Urinary bladder (tissue), 4 donors: ENCODE data around the gene OR51B4. TPM values are rescaled to one million over a fixed set of nuclear protein-coding genes. Genes with fewer than 3 reads are reported as not detected.

Source experiments
- DNase-seq: peaks from one replicate; pipeline ENCODE4 v3.0.0-alpha.2; 2015; ENCODE audit errors: extremely low spot score
- H3K27ac ChIP-seq: one replicate; pipeline ENCODE4 v1.5.1; 2013; ENCODE audit warnings: low read depth, mild to moderate bottlenecking, moderate library complexity
- H3K36me3 ChIP-seq: one replicate; pipeline ENCODE4 v1.6.1; 2013; ENCODE audit warnings: mild to moderate bottlenecking, moderate library complexity; ENCODE audit not compliant: insufficient read depth
- H3K4me1 ChIP-seq: one replicate; pipeline ENCODE4 v1.6.1; 2013; ENCODE audit warnings: mild to moderate bottlenecking, moderate library complexity; ENCODE audit not compliant: insufficient read depth
- H3K4me3 ChIP-seq: one replicate; pipeline ENCODE4 v1.5.1; 2013; ENCODE audit warnings: low read depth, low read length
- WGBS: extraction: QIAGEN DNeasy Blood & Tissue Kit; methylation state at CpG from one replicate; pipeline ENCODE4 v1.1.7; 2013; 5-methylcytosine and 5-hydroxymethylcytosine counted together
- polyA plus RNA-seq: library from polyadenylated mRNA; stranded (reverse); fragments of 200-250 nt; gene quantifications from one replicate; pipeline ENCODE4 v1.2.3, GENCODE V29; 2013
- total RNA-seq: library from RNA; depleted of rRNA; stranded (reverse); fragments of >200 nt; gene quantifications from one replicate; pipeline ENCODE4 v1.2.3, GENCODE V29; 2014
- donor health status: healthy with polysubstance abuse.
- donor health status: healthy.

Gene OR51B4
- total and polyA plus RNA-seq, 2 donors: 2.0 TPM; not detected in 1

DNA sequence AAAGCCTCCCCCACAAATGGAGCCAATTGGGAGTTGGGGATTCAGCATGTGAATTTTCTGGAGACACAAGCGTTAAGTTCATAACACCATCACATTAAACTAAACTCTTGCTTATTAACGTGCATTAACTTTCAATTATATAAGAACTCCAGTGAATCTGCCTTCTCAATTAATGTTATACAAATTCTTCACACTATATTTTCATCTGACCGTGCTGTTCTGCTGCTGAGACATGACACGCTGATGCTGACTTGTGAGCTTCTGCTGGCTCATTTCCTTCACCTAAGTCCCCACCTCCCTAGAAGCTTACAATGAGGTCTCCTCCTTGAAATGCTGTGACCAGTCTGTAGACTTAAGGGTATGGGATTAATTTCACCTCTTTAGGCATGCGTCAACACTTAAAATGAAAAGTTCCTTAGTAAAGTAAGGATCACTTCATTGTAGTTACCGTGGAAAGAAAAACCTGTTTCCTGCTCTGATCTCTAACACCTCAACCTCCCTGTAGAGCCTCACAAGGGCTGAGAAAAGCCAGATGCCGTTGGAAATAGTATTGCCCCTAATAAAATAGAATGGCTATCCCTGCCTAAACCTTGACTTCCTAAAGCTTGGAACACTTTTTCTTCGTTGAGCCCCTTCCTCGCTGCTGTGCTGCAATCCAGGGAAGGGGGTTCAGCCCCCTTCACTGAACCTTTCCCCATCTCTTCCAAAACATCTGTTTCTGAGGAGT is 49.4 kb downstream of the OR51B4 start:
- Histone ChIP-seq H3K27ac (no peak overlapping the region), H3K36me3 (no peaks in the 10 kb centered on the region), H3K4me1 (no peaks in the 10 kb centered on the region), H3K4me3 (no peak overlapping the region)
- 31% methylated on average over 9 of the region's 9 CpGs for WGBS
- DNase-seq: no peak

DNA sequence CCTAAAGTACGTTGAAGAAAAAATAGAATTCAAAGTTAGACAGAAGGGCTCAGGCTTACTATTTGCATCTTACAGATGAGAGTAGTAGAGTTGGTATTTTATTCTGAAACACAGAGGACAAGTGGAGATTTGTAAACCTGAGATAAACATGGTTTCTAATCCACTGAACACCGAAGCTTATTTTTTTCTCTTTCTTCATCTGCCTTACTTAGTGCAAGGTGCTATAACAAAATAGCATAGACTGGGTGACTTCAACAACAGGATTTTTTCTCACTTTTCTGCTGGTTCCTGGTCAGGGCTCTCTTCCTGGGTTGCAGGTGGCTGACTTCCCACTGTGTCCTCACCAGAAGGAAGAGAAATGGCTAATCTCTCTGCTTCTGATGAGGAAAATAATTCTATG is 50.0 kb downstream of the OR51B4 start:
- no peak for DNase-seq
- WGBS: 38% methylated on average over 2 of the region's 2 CpGs

More for the DNA sequence above, 50.0 kb downstream of the OR51B4 start:
- H3K4me3 ChIP-seq: no peak overlapping the region
- H3K36me3 ChIP-seq: no peaks in the 10 kb centered on the region
- H3K4me1 ChIP-seq: no peaks in the 10 kb centered on the region
- no peak overlapping the region for H3K27ac ChIP-seq

Other genes with a start within 250 kb of the OR51B4 start
- not detected for gene OR52E2, start 242.3 kb downstream of the OR51B4 start, total RNA-seq
- not detected for gene OR52E2, start 242.3 kb downstream of the OR51B4 start, polyA plus RNA-seq
- not detected for gene OR52E1, start 232.4 kb downstream of the OR51B4 start, total RNA-seq
- not detected for gene OR52E1, start 232.4 kb downstream of the OR51B4 start, polyA plus RNA-seq
- gene OR52A5, start 163.6 kb downstream of the OR51B4 start, total RNA-seq: not detected
- gene OR52A5, start 163.6 kb downstream of the OR51B4 start, polyA plus RNA-seq: not detected
- not detected for gene OR52A1, start 147.2 kb downstream of the OR51B4 start, total RNA-seq
- not detected for gene OR52A1, start 147.2 kb downstream of the OR51B4 start, polyA plus RNA-seq
- not detected for gene OR51V1, start 101.3 kb downstream of the OR51B4 start, total RNA-seq
- gene OR51V1, start 101.3 kb downstream of the OR51B4 start, polyA plus RNA-seq: not detected
- gene HBB, start 74.9 kb downstream of the OR51B4 start, total RNA-seq: 394 TPM
- gene HBB, start 74.9 kb downstream of the OR51B4 start, polyA plus RNA-seq: 10.1 TPM
- not detected for gene HBD, start 67.5 kb downstream of the OR51B4 start, total RNA-seq
- gene HBD, start 67.5 kb downstream of the OR51B4 start, polyA plus RNA-seq: not detected
- 39.3 TPM for gene HBG1, start 52.1 kb downstream of the OR51B4 start, total RNA-seq
- gene HBG1, start 52.1 kb downstream of the OR51B4 start, polyA plus RNA-seq: not detected
- 2,457 TPM for gene HBG2, start 47.2 kb downstream of the OR51B4 start, total RNA-seq
- not detected for gene HBG2, start 47.2 kb downstream of the OR51B4 start, polyA plus RNA-seq
- 3.0 TPM for gene HBE1, start 32.0 kb downstream of the OR51B4 start, total RNA-seq
- gene HBE1, start 32.0 kb downstream of the OR51B4 start, polyA plus RNA-seq: 0.18 TPM
- gene OR51B2, start 22.4 kb upstream of the OR51B4 start, total RNA-seq: 1.7 TPM
- not detected for gene OR51B2, start 22.4 kb upstream of the OR51B4 start, polyA plus RNA-seq
- gene OR51B5, start 41.6 kb upstream of the OR51B4 start, total RNA-seq: 4.3 TPM
- not detected for gene OR51B5, start 41.6 kb upstream of the OR51B4 start, polyA plus RNA-seq
- not detected for gene OR51B6, start 49.6 kb upstream of the OR51B4 start, total RNA-seq
- not detected for gene OR51B6, start 49.6 kb upstream of the OR51B4 start, polyA plus RNA-seq
- gene OR51M1, start 81.9 kb upstream of the OR51B4 start, total RNA-seq: not detected
- not detected for gene OR51M1, start 81.9 kb upstream of the OR51B4 start, polyA plus RNA-seq
- not detected for gene OR51Q1, start 120.2 kb upstream of the OR51B4 start, total RNA-seq
- not detected for gene OR51Q1, start 120.2 kb upstream of the OR51B4 start, polyA plus RNA-seq
- 0.63 TPM for gene OR51I1, start 139.6 kb upstream of the OR51B4 start, total RNA-seq
- not detected for gene OR51I1, start 139.6 kb upstream of the OR51B4 start, polyA plus RNA-seq
- gene OR51I2, start 147.4 kb upstream of the OR51B4 start, total RNA-seq: not detected
- gene OR51I2, start 147.4 kb upstream of the OR51B4 start, polyA plus RNA-seq: not detected
- not detected for gene OR52D1, start 186.7 kb upstream of the OR51B4 start, total RNA-seq
- not detected for gene OR52D1, start 186.7 kb upstream of the OR51B4 start, polyA plus RNA-seq
- gene UBQLN3, start 208.0 kb upstream of the OR51B4 start, total RNA-seq: 0.58 TPM
- not detected for gene UBQLN3, start 208.0 kb upstream of the OR51B4 start, polyA plus RNA-seq
- 0.85 TPM for gene UBQLNL, start 214.8 kb upstream of the OR51B4 start, total RNA-seq
- 0.35 TPM for gene UBQLNL, start 214.8 kb upstream of the OR51B4 start, polyA plus RNA-seq
- gene OR52H1, start 246.6 kb upstream of the OR51B4 start, total RNA-seq: 2.2 TPM
- gene OR52H1, start 246.6 kb upstream of the OR51B4 start, polyA plus RNA-seq: not detected